Body of pancreas (tissue), 4 donors: Measurements from ENCODE around the gene YWHAG.

ENCODE experiments used
- POLR2A ChIP-seq, 3 donors: fragments of 450-650 bp; IDR thresholded peaks; one replicate each; pipeline ENCODE4 v1.6.1; 2016; ENCODE audit warnings: antibody characterized with exemption in 3 of 3, mild to moderate bottlenecking in 2 of 3
- TF ChIP-seq, protein P1 (sequence below), 7 experiments: fragments of 450-650 bp in 4 of 7; fragments of 200-600 bp in 3 of 7; sonication (generic) in 3 of 7; IDR thresholded peaks; one replicate each; pipeline ENCODE4 v1.5.1; 2016 to 2019; ENCODE audit warnings: antibody characterized with exemption in 7 of 7

DNA sequence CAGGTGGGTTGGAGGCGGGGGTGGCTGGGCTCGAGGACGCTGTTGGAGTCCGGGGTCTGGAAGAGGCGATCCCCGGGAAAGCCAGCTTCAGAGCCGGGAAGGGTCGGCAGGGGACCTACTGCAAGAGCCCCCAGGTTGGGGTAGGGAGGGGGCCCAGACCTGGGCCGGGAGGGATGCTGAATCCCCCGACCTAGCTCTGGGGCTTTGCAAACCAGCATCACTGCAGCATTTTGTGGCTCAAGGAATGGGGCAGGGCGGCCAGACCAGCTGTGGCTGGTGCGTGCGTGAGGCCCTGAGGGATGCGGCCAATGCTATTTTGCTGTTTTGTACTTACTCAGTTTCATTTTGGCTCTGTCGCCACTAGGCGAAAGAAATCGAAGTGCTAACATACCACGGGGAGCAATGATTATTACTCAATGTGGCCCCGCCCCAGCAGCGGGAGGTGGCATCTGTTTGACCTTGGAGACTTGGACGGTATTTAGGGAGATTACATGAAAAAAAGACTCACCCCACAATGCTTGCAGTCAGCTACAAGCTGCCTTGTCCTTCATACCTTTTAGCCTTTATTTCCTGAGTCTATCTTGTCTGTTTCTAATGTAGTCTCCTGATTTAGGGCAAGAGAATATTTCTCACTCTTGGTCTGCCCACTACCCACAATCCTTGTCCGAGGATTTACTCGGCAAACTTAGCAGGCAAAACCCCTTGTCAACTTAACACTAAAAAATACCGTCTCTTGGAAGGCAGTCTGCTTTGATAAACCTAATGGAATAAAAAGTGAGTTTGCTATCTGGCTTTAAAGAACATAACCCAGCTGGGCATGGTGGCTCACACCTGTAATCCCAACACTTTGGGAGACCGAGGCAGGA is 40.1 kb downstream of the YWHAG start:
- TF ChIP-seq, protein P1, sequence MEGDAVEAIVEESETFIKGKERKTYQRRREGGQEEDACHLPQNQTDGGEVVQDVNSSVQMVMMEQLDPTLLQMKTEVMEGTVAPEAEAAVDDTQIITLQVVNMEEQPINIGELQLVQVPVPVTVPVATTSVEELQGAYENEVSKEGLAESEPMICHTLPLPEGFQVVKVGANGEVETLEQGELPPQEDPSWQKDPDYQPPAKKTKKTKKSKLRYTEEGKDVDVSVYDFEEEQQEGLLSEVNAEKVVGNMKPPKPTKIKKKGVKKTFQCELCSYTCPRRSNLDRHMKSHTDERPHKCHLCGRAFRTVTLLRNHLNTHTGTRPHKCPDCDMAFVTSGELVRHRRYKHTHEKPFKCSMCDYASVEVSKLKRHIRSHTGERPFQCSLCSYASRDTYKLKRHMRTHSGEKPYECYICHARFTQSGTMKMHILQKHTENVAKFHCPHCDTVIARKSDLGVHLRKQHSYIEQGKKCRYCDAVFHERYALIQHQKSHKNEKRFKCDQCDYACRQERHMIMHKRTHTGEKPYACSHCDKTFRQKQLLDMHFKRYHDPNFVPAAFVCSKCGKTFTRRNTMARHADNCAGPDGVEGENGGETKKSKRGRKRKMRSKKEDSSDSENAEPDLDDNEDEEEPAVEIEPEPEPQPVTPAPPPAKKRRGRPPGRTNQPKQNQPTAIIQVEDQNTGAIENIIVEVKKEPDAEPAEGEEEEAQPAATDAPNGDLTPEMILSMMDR (IDR thresholded peaks at IDR 0.05) = peak in 5 of 7 experiments; percentile 16 to 69 (median 63)
- peak in 2 of 3 donors; percentile 56 to 74 for TF ChIP-seq POLR2A (IDR thresholded peaks at IDR 0.05)
